GM18867 (cell line): ENCODE data around the gene TNP2.
"Not testable (repeated sequence)": the region's sequence is repeated elsewhere in the genome, so short reads cannot be mapped to it uniquely, and the experiment has no call there.

Source experiments
- ATAC-seq: cut with Tn5 transposase; IDR thresholded peaks from one replicate; pipeline ENCODE4 v1.9.1; 2021; ENCODE audit warnings: mild to moderate bottlenecking, moderate library complexity; ENCODE audit not compliant: unreplicated experiment

TNP2 gene

GRCh38 chr16:11301645-11302501 is 32.7 kb upstream of the TNP2 start:
- ATAC-seq = no peak

GRCh38 chr16:11300560-11300892 is 31.4 kb upstream of the TNP2 start:
- ATAC-seq = no peak

GRCh38 chr16:11299865-11300559 is 30.9 kb upstream of the TNP2 start:
- ATAC-seq = no peak

GRCh38 chr16:11298950-11299547 is 29.9 kb upstream of the TNP2 start:
- ATAC-seq = not testable (repeated sequence)

GRCh38 chr16:11298143-11298900 is 29.2 kb upstream of the TNP2 start:
- no peak for ATAC-seq

GRCh38 chr16:11297492-11298142 is 28.5 kb upstream of the TNP2 start:
- peak; percentile 83 for ATAC-seq

- no peak for ATAC-seq
Measured at GRCh38 chr16:11296706-11297491, 27.8 kb upstream of the TNP2 start.

- ATAC-seq = no peak
Measured at GRCh38 chr16:11296351-11296705, 27.2 kb upstream of the TNP2 start.

GRCh38 chr16:11295672-11296071 is 26.5 kb upstream of the TNP2 start:
- ATAC-seq = no peak

GRCh38 chr16:11292076-11292748 is 23.1 kb upstream of the TNP2 start:
- no peak for ATAC-seq

- no peak for ATAC-seq
Measured at GRCh38 chr16:11291091-11291703, 22.1 kb upstream of the TNP2 start.

GRCh38 chr16:11290102-11290893 is 21.2 kb upstream of the TNP2 start:
- no peak for ATAC-seq

- not testable (repeated sequence) for ATAC-seq
Measured at GRCh38 chr16:11289696-11290095, 20.6 kb upstream of the TNP2 start.

GRCh38 chr16:11289202-11289601 is 20.1 kb upstream of the TNP2 start:
- ATAC-seq = no peak

GRCh38 chr16:11285842-11286241 is 16.7 kb upstream of the TNP2 start:
- no peak for ATAC-seq

- ATAC-seq = no peak
Measured at GRCh38 chr16:11283820-11284248, 14.7 kb upstream of the TNP2 start.

- ATAC-seq = no peak
Measured at GRCh38 chr16:11280616-11281522, 11.7 kb upstream of the TNP2 start, which contains the start of gene PRM1. Gene PRM1, minus strand, starts transcription at chr16:11281330. Its CDS starts 92 bp downstream, at chr16:11281238.
